H1 (cell line): ENCODE measurements around the gene CD164L2. TPM values are rescaled to one million over a fixed set of nuclear protein-coding genes. Genes with fewer than 3 reads are reported as not detected.

ENCODE experiments used
- CTCF ChIA-PET: fragments of 300-600 bp; sonication (Branson Sonifier 250); formaldehyde crosslinking; loops from one replicate; lab custom pipeline; 2021; ENCODE audit not compliant: partially characterized antibody; lab: Charles Lee
- POLR2A ChIA-PET: fragments of 300-600 bp; sonication (Branson Sonifier 250); formaldehyde crosslinking; loops from one replicate; lab custom pipeline; 2021; ENCODE audit warnings: inconsistent platforms; ENCODE audit not compliant: partially characterized antibody; lab: Charles Lee
- DNase-seq, 2 experiments: peaks; one replicate each; pipeline versions ENCODE4 v3.0.0 to v3.0.0-alpha.2; 2010 to 2022; ENCODE audit warnings: low spot score in 2 of 2, low read depth in 1 of 2, mixed read lengths in 1 of 2
- FAIRE-seq: peaks from 2 replicates; lab custom pipeline; 2011; peaks lifted over from hg19 to GRCh38; lab: Jason Lieb, UNC
- H2AFZ ChIP-seq: 2 replicates; pipeline ENCODE4 v1.8.1; 2012; ENCODE audit warnings: low read length, inconsistent platforms
- H2AK5ac ChIP-seq: 2 replicates; pipeline ENCODE4 v1.6.1; 2013; ENCODE audit warnings: low read depth, low read length
- H2BK120ac ChIP-seq: replicated peaks from 2 replicates; pipeline ENCODE3; 2013; ENCODE audit warnings: low read depth, low read length, inconsistent platforms
- H2BK12ac ChIP-seq: 2 replicates; pipeline ENCODE4 v1.6.1; 2013; ENCODE audit warnings: low read depth, low read length
- H2BK15ac ChIP-seq: 2 replicates; pipeline ENCODE4 v1.6.1; 2013; ENCODE audit warnings: low read length
- H2BK20ac ChIP-seq: 2 replicates; pipeline ENCODE4 v1.6.1; 2013; ENCODE audit warnings: low read length
- H2BK5ac ChIP-seq: 2 replicates; pipeline ENCODE4 v1.6.1; 2013; ENCODE audit warnings: low read depth, low read length
- H3K14ac ChIP-seq: 2 replicates; pipeline ENCODE4 v1.6.1; 2013; ENCODE audit warnings: inconsistent platforms; ENCODE audit not compliant: insufficient read length
- H3K18ac ChIP-seq: 2 replicates; pipeline ENCODE4 v1.6.1; 2013; ENCODE audit warnings: low read length; ENCODE audit errors: extremely low read depth
- H3K23ac ChIP-seq: 2 replicates; pipeline ENCODE4 v1.6.1; 2013; ENCODE audit warnings: inconsistent platforms; ENCODE audit not compliant: insufficient read length
- H3K23me2 ChIP-seq: 2 replicates; pipeline ENCODE4 v1.6.1; 2013; ENCODE audit warnings: low read depth, low read length
- H3K27ac ChIP-seq: 2 replicates; pipeline ENCODE4 v1.6.1; 2011; ENCODE audit warnings: low read depth, low read length, inconsistent platforms
- H3K27me3 ChIP-seq, 4 experiments: replicated peaks in 1 of 4; 1 replicate in 1 of 4; 2 replicates in 3 of 4; pipeline versions ENCODE4 v1.6.1 to v1.8.1; 2011 to 2013; ENCODE audit warnings: low read length in 3 of 4, mild to moderate bottlenecking in 3 of 4, inconsistent platforms in 2 of 4, mixed read lengths in 2 of 4, moderate library complexity in 1 of 4; ENCODE audit not compliant: control insufficient read depth in 3 of 4, insufficient read depth in 3 of 4; ENCODE audit errors: extremely low read depth in 1 of 4
- H3K36me3 ChIP-seq, 4 experiments: 2 replicates each; pipeline versions ENCODE4 v1.6.1 to v1.8.1; 2011 to 2013; ENCODE audit warnings: mild to moderate bottlenecking in 4 of 4, low read length in 3 of 4, moderate library complexity in 2 of 4, control low read depth in 1 of 4, inconsistent platforms in 1 of 4; ENCODE audit not compliant: insufficient read depth in 4 of 4, control insufficient read depth in 2 of 4
- H3K4ac ChIP-seq: replicated peaks from 2 replicates; pipeline ENCODE3; 2013; ENCODE audit warnings: low read length, low read depth, mixed read lengths, inconsistent platforms; ENCODE audit not compliant: insufficient read length
- H3K4me1 ChIP-seq, 4 experiments: replicated peaks in 1 of 4; 1 replicate in 1 of 4; 2 replicates in 3 of 4; pipeline versions ENCODE4 v1.6.1 to v1.8.1; 2011 to 2013; ENCODE audit warnings: low read length in 3 of 4, inconsistent platforms in 2 of 4, mixed read lengths in 1 of 4; ENCODE audit not compliant: insufficient read depth in 4 of 4, control insufficient read depth in 3 of 4
- H3K4me2 ChIP-seq, 2 experiments: 2 replicates each; pipeline versions ENCODE4 v1.6.1 to v1.8.1; 2011 to 2013; ENCODE audit warnings: low read depth in 2 of 2, low read length in 2 of 2, control low read depth in 1 of 2, inconsistent platforms in 1 of 2, mild to moderate bottlenecking in 1 of 2; ENCODE audit not compliant: insufficient read depth in 1 of 2
- H3K4me3 ChIP-seq, 4 experiments: fragments of 200-600, 300-600 bp in 1 of 4; sonication (generic), shearing (Covaris generic), sonication (Bioruptor Twin) in 1 of 4; 2 replicates each; pipeline versions ENCODE4 v1.5.1 to v1.8.1; 2011 to 2016; ENCODE audit warnings: low read length in 4 of 4, low read depth in 3 of 4, control low read depth in 2 of 4, inconsistent platforms in 2 of 4, mild to moderate bottlenecking in 2 of 4, mixed read lengths in 1 of 4, moderate library complexity in 1 of 4; ENCODE audit not compliant: insufficient read depth in 2 of 4; ENCODE audit errors: extremely low read depth in 1 of 4
- H3K56ac ChIP-seq: replicated peaks from 2 replicates; pipeline ENCODE3; 2013; ENCODE audit warnings: low read depth, mild to moderate bottlenecking, mixed read lengths, low read length, inconsistent platforms; ENCODE audit not compliant: insufficient read length
- H3K79me1 ChIP-seq: 2 replicates; pipeline ENCODE4 v1.6.1; 2013; ENCODE audit warnings: low read depth, low read length, control low read depth
- H3K79me2 ChIP-seq, 2 experiments: 2 replicates each; pipeline versions ENCODE4 v1.6.1 to v1.8.1; 2012 to 2013; ENCODE audit warnings: low read length in 2 of 2, mild to moderate bottlenecking in 2 of 2, inconsistent platforms in 1 of 2; ENCODE audit not compliant: insufficient read depth in 2 of 2, control insufficient read depth in 1 of 2
- H3K9ac ChIP-seq, 4 experiments: replicated peaks in 1 of 4; 1 replicate in 1 of 4; 2 replicates in 3 of 4; pipeline versions ENCODE4 v1.6.1 to v1.8.1; 2011 to 2013; ENCODE audit warnings: low read depth in 3 of 4, low read length in 3 of 4, control low read depth in 2 of 4, mild to moderate bottlenecking in 2 of 4, moderate library complexity in 2 of 4, inconsistent platforms in 1 of 4; ENCODE audit errors: extremely low read depth in 1 of 4
- H3K9me3 ChIP-seq, 2 experiments: 2 replicates each; pipeline versions ENCODE4 v1.6.1 to v1.8.1; 2012 to 2013; ENCODE audit warnings: mild to moderate bottlenecking in 2 of 2, moderate library complexity in 2 of 2, control low read depth in 1 of 2, inconsistent platforms in 1 of 2, low read depth in 1 of 2, low read length in 1 of 2, mixed read lengths in 1 of 2; ENCODE audit not compliant: insufficient read depth in 2 of 2
- H4K20me1 ChIP-seq, 2 experiments: replicated peaks in 1 of 2; 2 replicates each; pipeline versions ENCODE3 to v1.8.1; 2011 to 2013; ENCODE audit warnings: inconsistent platforms in 2 of 2, low read length in 2 of 2, mild to moderate bottlenecking in 1 of 2; ENCODE audit not compliant: insufficient read depth in 2 of 2, control insufficient read depth in 1 of 2
- H4K5ac ChIP-seq: 2 replicates; pipeline ENCODE4 v1.6.1; 2013; ENCODE audit warnings: low read length, low read depth, mixed read lengths, inconsistent platforms; ENCODE audit not compliant: insufficient read length
- H4K8ac ChIP-seq: 2 replicates; pipeline ENCODE4 v1.8.0; 2013; ENCODE audit warnings: mild to moderate bottlenecking, moderate library complexity, low read length, inconsistent platforms; ENCODE audit not compliant: insufficient read depth; ENCODE audit errors: extremely low read depth
- H4K91ac ChIP-seq: replicated peaks from 2 replicates; pipeline ENCODE3; 2013; ENCODE audit warnings: low read length, mixed read lengths, inconsistent platforms; ENCODE audit not compliant: insufficient read length
- JUND ChIP-seq: IDR thresholded peaks from 2 replicates; pipeline ENCODE4 v1.6.1; 2011; ENCODE audit warnings: mild to moderate bottlenecking, improper control_type of control experiment, low read length
- KDM4A ChIP-seq: IDR thresholded peaks from one replicate; pipeline ENCODE4 v1.7.1; 2012; ENCODE audit warnings: low read depth, mild to moderate bottlenecking, moderate library complexity, low read length, inconsistent platforms; ENCODE audit not compliant: severe bottlenecking
- SP2 ChIP-seq: IDR thresholded peaks from 2 replicates; pipeline ENCODE4 v1.6.1; 2012; ENCODE audit warnings: mild to moderate bottlenecking, low read length, inconsistent platforms
- WGBS, 2 experiments: shearing (Covaris generic) in 1 of 2; methylation state at CpG; one replicate each; pipeline versions ENCODE4 v1.1.6 to v1.1.7; 2013 to 2015; ENCODE audit warnings: low lambda C conversion rate in 2 of 2, mixed read lengths in 2 of 2, inconsistent platforms in 1 of 2, low coverage in 1 of 2, missing lambda C conversion rate in 1 of 2; ENCODE audit not compliant: insufficient replicate concordance in 2 of 2, insufficient coverage in 1 of 2, insufficient read length in 1 of 2; ENCODE audit errors: extremely low coverage in 1 of 2, missing lambda C conversion rate in 1 of 2; 5-methylcytosine and 5-hydroxymethylcytosine counted together
- polyA plus RNA-seq, 7 experiments: library from polyadenylated mRNA; depleted of rRNA in 3 of 7; stranded (reverse) in 5 of 7; unstranded in 2 of 7; fragments of >200 nt in 5 of 7; fragments of 200-250 nt in 2 of 7; gene quantifications; 1 replicate in 5 of 7; 2 replicates in 1 of 7; 4 replicates in 1 of 7; pipeline versions ENCODE4 v1.2.1 to v1.2.3, GENCODE V29; 2011 to 2013; ENCODE audit warnings: missing spikeins in 2 of 7, mixed read lengths in 2 of 7
- total RNA-seq: library from RNA; stranded (reverse); fragmentation: NEBNext Ultra II Directional; extraction: Animal tissue kit (Norgen Biotek cat#: 25700); gene quantifications from 2 replicates; pipeline ENCODE4 v1.2.1, GENCODE V29; 2021

CD164L2 gene
- total and polyA plus RNA-seq, 2 of the 8 experiments (the other 6 are each of a cell fraction or from before 2014, with no cell fraction given): 3.3 TPM

DNA sequence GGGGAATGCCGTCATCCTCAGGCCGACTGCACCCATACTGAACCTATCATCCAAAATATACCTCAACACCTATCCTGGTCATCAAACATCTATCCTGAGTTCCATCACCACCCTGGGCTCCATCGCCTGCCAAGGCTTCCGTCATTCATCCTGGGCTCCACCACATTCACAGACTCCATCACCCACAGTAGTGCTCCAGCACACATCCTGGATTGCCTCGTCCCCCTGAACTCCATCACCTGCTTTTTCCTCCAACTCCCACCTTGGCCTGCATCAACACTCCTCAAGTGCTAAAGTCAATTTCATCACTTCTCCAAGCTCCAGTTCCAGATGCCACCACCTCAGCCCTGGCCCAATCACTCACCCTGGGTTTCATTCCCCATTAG lies 24.2 kb downstream of the CD164L2 start:
- TF ChIP-seq JUND (no peak), KDM4A (no peak), SP2 (no peak)
- Histone ChIP-seq H4K8ac (no peak overlapping the region), H3K9ac (no peak overlapping the region), H3K14ac (no peak overlapping the region), H3K4me2 (no peak overlapping the region; a peak in 1 of 4 replicates), H2AFZ (no peak overlapping the region), H3K4me1 (peaks cover 0 to 14% (median 7%) of the 10 kb centered on the region in 4 experiments; a peak in 6 of 7 replicates), H3K56ac (no peak overlapping the region), H2BK120ac (no peak overlapping the region), H3K9me3 (no peaks in the 10 kb centered on the region), H2BK15ac (peak overlapping the region; percentile 72; the same call in 1 of the 2 replicates), H3K79me1 (no peaks in the 10 kb centered on the region), H2AK5ac (0 out of 2 replicates have a peak overlapping the region, but pooled peaks have one; percentile 46), H3K23ac (no peak overlapping the region), H3K27ac (no peak overlapping the region), H3K36me3 (no peaks in the 10 kb centered on the region), H3K23me2 (peaks cover 14% of the 10 kb centered on the region), H2BK5ac (no peak overlapping the region), H2BK12ac (no peak overlapping the region), H2BK20ac (no peak overlapping the region), H3K18ac (no peak overlapping the region), H3K79me2 (no peaks in the 10 kb centered on the region), H3K4me3 (no peak overlapping the region), H3K4ac (no peak overlapping the region), H4K20me1 (peaks cover 0 to 10% of the 10 kb centered on the region in 2 experiments), H4K5ac (no peak overlapping the region), H4K91ac (no peak overlapping the region), H3K27me3 (peaks cover 12 to 47% (median 36%) of the 10 kb centered on the region in 4 experiments)
- ChIA-PET POLR2A (interaction anchor here (1.4 to 10.3 kb wide), 2 partner anchors 6 to 10 kb away, joined by 4 to 101 read pairs; no protein-coding TSS in a partner anchor), CTCF (interaction anchor here (0.5 to 28.8 kb wide), 13 partner anchors 9 to 559 kb away, joined by 3 to 625 read pairs (median 17); partner anchors contain the start of genes CD164L2, FCN3, GPR3 and MAP3K6)
- DNase-seq: no peak
- 90% methylated on average over 5 of the region's 5 CpGs; no CpG with 5 or more reads in 1 of the 2 experiments for WGBS, 2 experiments
- FAIRE-seq: no peak
